NCI-H146 treated with DMSO at 0.1 percent for 48 hours (cell line): ENCODE data around the gene CYFIP1.
A peak's percentile ranks its signal among the peaks of the same experiment; 100 is the strongest.

ENCODE experiments used
- DNase-seq: peaks from one replicate; lab custom pipeline; 2025; ENCODE audit not compliant: unreplicated experiment; lab: John Stamatoyannopoulos, UW

CYFIP1 gene

DNA sequence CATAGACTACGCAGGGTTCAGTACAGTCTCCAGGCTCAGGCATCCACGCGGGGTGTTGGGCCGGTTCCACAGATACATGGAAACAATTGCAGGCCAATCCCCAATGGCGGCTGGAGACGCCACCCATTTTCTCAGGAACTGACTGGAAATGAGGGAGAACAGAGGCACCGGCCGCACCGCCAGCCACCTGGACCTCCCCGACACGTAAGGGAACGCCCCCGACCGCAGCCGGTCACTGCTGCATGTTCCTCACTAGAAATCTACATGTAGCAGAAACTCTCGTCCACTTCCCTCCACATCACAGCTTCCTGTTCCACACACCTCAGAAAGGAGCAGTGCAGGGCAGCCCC lies 29.2 kb downstream of the CYFIP1 start:
- no peak for DNase-seq

DNA sequence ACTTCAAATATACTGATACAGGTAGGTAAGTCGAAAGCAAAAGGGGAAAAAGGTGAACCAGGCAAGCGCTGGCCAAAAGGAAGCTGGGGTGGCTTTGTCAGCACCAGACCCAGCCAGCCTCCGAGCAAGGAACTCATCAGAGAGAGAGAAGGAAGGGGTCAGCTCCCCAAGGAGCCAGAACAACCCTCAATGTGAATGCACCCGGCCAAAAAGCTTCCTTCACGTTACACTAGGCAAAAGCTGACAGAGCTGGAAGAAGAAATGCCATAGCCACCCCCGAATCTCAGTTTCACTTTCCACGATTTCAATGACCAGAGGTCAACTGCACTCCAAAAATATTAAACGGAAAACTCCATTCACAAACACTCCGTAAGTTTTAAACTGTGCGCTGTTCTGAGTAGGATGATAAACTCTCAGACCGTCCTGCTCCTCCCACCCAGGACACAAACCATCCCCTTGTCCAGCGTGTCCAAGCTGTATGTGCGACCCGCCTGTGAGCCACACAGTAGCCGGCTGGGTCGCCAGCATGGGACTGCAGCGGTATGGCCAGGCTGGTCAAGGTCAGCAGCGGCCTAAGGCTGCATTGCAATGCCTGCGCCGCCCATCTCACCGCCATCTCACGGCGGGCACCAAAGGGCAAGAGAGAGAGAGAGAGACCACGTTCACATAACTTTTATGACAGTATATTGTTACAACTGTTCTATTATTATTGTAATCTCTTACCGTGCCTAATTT lies 29.7 kb downstream of the CYFIP1 start:
- no peak for DNase-seq

DNA sequence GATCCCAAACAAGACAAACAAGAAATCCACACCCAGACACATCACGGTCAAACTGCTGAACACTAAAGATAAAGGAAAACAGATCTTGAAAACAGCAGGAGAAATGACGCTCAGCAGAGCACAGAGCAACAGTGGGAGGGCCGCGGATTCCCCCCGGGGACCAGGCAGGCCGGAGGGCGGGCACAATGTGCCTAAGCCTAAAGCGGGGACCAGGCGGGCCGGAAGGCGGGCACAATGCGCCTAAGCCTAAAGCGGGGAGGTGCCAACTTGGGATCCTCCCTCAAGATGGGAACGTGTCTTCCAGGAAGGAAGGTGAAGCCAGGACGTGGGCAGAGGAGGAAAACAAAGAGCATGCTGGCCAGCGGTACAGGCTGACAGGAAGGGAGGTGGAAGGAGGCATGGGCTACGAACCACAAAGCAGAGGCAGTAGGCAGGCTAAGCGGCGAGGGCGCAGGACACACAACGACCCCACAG lies 31.1 kb downstream of the CYFIP1 start:
- no peak for DNase-seq

DNA sequence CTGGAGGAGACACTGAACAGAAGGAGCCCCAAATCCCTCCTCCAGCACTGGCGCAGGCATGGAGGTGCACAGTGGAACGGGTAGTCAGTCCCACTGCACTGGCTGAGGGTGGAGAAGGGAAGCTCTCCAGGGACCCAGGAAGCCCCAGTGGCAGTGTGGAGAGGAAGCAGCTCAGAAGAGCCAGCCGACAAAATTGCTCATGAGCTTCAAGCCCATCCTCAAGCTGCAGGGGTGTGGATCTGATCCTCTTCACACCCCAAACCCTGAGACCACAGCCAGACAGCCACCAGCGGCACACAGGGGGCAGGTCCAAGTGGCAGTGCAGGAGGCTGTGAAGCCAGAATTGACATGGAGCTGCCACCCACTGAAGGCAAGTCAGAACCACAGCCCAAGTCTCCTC lies 32.1 kb downstream of the CYFIP1 start:
- DNase-seq, result no peak

DNA sequence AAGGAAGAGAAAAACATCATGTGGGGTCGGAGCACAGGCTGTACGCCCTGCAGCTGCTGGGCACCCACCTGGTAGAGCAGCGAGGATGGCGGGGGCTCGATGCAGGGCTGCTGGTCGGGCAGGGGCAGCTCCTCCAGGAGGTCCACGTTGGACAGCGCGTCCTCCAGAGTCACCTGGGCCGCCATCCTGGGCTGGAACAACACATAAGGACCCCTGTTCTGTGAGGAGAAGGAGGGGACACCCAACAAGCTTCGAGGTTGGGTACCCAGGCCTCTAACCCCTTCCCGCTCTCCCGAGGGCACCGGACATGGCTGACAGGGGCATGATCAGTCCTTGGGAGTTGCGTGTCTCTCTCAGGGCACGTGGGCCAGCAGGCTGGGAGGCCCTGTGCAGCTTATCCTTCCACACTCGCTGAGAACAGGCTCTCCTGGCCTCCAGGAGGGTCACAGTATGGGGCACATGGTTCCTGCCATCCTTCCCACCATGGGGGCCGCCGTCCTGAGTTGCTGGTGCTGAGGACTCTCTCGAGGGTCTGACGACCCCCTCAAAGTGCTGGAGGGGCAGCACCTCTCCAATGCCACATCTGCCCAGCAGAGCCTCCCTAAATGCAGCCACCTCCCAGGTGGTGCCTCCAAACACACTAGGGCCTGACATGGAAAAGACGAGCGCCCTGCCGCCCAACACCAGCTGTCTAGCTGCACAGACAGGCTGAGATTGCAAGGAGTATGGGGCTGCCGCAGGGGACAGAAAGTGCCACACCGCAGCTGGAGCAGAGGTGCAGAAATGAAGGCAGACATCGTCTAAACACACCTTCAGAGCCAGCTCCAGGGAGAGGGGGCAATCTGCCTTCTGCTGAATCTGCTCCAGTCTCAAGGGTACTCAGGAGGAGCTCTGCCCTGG lies 32.8 kb downstream of the CYFIP1 start:
- DNase-seq, result no peak

DNA sequence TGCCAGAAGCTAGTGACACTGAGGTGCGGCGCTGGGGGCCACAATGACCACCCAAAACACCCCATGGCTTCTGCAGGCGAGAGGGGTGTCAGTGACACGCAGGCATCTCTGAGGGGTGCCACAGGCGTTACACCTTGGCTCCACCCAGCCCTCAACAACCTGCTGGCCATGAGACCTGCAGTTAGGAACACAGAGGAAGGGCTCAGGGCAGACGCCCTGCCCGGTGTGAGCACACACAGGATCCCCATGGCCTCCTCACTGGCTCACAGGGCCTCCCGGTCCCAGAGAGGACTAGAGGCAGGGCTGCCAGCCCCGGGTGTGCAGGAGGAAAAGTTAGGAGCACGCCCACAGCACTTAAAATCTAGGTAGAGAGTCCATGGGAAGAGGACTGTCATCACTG lies 35.1 kb downstream of the CYFIP1 start:
- no peak for DNase-seq

DNA sequence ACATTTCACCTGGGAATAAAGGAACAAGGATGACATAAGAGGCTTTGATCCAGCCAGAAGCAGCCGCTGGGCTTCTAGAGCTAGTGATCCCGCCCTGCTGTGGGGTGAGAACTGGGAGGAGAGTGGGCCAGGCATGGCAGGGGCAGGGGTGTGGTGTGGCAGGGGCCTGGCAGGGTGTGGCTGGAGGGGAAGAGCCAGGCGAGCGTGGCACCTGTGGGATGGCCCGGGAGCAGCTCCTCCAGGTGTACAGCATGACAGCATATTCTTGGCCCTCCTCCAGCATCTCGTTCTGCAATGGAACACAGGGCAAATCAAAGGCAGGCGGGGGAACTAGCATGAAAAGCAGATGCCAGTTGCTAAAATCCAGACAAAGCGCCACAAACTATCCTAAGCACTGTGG lies 35.5 kb downstream of the CYFIP1 start:
- DNase-seq, result no peak

DNA sequence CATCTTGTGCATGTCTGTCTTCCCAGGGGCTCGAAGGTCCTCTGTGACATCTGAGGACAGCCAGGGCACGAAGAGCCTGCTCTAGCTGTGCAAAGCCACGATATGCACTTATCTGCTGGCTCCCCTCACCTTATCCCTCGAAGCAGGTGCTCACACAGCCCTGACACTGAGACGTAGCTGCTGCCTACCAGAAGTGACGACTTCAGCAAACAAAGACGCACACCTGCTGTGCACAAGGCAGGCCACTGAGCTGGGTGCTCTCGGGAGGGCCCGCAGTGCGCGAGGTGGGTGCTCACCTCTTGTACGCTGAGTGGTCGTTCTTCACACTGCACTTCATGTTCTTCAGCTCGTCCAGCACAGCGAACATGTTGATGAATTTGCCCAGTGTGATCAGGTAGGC lies 37.3 kb downstream of the CYFIP1 start:
- DNase-seq, result no peak

DNA sequence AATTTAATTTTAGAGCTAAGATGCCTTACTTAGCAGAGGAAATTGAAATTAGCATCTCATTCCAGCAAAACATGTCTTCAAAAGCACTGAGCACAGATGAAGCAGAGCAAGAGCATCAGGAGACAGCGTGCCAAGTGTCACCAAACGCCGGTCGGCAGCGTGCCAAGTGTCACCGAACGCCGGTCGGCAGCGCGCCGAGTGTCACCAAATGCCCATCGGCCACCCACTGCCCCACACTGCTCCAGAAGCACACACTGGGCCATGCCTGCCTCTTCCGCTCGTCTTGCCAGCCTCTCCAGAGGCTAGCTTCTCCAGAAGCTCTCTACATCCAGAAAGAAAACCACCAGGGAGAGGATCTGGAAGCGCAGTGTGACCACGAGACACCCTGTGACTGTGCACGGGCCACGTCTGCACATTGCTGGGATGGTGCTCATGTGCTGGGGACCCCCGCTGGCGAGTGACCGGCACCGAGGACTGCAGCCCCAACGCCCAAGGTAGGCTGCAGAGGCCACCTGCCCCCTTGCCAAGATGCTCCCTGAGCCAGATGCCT lies 37.8 kb downstream of the CYFIP1 start:
- DNase-seq, result no peak

DNA sequence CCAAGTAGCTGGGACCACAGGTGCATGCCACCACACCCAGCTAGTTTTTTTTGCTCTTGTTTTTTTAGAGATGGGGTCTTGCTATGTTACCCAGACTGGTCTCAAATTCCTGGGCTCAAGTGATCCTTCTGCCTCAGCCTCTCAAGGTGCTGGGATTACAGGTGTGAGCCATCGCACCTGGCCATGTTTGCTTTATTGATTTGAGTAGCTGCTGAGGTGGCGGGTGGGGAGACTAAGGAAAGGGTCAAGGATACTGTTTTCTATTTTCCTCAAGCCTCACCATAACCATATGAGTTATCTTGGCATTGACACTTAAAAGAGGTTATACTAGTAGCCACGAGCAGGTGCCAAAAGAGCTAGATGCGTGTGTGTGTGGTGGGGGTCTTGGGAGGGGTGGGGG lies 39.0 kb downstream of the CYFIP1 start:
- no peak for DNase-seq

DNA sequence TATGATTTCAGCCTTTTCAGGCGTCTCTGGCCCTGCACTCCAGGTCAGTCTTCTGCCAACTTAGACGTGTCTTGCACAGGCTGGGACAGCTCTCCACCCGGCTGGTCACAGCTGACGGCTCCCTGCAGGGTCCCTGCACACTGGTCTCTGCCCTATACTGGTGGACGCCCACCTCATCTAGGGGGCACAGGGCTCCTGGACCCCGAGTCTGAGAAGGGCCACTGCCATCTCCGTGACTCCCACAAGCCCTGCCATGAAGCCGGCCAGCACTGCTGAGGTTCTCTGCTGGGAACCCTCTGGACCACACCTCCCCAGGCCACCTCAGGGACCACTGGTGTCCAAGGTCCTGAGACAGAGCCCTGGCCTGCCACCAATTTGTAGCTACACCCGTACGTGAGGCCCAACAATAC lies 40.5 kb downstream of the CYFIP1 start:
- no peak for DNase-seq

DNA sequence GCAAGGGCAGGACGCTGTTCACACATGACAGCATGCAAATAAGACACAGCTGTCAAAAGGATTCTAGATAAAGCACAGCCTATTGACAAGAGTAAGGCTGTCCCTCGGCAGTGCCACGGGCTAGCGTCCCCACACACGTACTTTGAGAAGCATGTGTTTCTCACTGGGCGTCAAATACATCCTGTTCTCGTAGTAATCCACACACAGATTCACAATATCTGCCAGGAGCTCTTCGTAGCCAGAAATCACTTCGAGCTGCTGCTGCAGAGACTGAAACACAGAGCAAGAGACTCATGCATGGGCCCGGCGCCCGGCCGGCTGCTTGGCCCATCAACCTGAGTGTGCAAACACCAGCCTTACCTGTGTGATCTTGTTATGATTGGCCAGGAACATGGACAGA lies 41.1 kb downstream of the CYFIP1 start:
- DNase-seq, result no peak

DNA sequence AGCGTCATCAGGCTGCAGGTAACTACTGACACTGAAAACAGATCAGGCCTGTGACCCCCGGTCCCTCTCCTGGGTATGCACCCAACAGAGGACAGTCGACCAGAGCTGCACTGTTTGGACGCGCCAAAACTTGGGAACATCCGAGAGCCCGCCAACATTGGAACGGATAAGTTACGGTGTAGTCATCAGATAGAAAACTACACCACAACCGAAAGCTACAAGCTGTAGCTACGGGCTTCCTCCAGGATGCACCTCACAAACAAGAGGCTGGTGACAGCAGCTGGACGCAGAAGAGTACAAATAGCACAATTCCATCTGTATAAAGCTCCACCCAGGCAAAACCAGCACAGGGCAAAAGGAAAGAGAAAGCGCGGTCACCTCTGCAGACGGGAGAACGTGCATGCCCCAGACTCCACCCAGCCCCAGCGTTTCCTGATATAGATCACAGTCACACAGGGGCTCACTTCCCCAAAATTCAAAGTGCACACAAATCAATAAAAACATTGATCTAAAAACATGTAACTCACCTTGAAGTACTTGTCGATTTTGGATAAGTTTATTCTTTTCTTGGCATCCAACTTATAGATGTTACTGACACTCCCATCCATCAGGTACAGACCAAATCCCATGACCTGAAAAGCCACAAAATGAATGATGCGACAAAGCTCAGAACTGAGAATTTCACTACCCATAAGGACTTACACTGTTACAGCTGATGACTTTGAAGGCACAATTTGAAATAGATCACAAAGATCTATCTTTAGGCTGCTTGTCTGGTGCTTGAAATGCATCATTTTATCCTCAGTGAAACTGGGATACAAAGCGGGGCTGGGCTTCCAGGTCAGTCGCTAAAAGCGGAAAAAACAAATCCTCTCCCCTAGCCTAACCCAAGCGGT lies 43.3 kb downstream of the CYFIP1 start:
- no peak for DNase-seq

DNA sequence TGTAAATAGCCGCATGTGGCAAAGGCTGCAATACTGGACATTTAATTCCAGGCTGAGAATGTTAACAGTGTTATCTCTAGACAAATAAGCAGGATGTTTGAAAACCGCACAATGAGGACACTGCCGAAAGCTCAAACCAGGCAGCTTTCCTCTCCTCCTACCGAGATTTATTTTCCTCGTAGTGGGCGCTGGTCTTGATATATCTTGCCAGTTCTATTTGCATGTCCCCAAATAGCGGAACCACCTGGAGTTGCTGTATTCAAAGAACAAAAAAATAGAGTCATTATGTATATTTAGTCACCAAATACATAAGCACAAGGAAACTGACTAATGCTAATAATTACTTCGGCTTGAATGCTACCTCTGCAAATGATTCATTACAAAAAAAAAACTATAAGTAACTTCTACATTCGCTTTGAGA lies 46.5 kb downstream of the CYFIP1 start:
- DNase-seq, result peak; percentile 87

DNA sequence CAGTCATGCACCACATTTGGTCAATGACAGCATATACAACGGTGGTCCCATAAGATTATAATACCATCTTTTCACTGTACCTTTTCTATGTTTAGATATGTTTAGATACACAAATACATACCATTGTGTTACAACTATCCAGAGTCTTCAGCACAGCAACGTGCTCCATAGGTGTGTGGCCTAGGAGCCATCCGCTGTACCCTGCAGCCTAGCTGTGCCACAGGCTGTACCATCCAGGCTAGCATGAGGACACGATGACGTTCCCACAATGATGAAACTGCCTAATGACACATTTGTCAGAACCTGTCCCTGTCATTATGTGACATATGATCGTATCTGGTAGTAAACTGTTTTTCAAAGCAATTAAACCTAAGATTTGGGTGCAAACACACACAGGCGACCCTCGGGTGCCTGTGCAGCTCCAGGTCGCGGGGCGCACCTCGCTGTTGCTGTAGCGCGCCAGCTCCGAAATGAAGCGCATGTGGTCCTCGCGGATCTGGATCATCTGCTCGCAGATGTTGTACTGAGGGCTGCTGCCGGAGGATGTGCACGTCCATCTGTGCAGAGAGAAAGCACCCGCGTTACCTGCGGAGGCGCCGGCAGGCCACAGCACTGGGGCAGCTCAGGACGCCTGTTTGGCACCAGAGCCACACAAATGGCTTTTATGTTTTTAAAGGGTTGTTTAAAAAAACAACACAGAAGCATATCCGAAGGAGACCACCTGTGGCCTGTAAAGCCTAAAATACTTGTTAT lies 48.2 kb downstream of the CYFIP1 start:
- no peak for DNase-seq

DNA sequence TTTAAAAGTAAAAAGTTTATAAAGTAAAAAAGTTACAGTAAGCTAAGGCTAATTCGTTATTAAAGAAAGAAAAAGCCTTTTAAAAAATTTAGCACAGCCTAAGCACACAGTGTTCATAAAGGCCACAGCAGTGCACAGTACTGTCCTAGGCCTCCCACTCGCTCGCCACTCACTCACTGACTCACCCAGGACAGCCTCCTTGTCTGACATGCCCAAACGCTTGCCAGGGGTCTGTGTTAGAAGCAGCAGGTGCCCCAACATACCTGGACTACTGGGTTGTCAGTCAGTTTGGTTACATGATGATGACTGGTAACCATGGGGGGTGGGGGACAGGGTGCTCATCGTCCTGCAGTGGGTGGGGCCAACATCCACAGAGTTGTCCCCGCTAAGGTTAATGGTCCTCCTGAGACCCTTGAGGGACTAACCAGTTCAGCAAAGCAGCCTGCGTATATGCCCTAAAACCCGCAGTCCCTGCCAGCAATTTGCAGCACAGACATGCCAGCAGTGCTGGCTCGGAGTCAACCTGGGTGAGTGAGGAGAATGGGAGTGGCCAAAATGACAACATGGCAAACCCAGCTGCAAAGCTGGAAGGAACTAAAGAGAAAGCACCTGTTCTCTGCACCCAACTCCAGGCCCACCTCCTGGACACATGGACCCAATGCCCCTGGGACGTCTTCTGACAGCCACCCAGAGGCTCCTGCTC lies 49.2 kb downstream of the CYFIP1 start:
- DNase-seq, result no peak

DNA sequence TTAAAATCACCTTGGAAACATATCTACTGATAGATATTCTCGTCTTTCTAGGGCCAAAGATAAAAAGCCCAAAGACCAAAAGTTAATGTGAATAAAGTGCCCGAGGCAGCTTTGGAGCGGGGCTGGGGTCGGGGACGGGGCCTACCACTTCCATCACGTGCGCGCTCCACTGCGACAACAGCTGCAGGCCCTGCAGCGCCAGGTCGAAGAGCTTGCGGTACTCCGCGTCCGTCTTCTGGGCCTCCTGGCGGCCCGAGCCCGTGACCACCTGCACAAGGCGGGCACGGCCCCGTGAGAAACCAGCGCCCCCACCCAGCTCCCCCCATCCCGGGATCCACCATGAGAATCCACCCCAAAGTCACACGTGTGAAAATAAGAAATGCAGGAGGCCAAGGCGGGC lies 52.4 kb downstream of the CYFIP1 start:
- no peak for DNase-seq

DNA sequence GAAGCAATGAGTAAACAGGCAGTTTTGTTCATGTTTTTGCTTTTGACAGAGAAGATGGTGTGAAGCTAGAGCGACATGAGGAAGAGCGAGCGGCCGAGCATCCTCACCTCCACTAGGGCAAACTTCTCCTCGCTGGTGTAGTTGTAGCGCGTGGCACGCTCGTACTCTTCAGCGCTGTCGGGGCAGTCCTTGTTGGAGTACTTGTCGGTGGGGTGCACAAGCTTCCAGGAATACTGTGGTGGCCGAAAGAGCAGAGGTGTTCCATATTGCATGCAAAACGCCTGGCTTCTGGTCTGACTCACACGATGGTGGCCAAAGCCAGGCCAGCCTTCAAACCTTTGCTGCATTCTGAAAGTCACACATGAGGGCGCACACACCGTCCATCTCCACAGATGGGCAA lies 54.3 kb downstream of the CYFIP1 start:
- no peak for DNase-seq

DNA sequence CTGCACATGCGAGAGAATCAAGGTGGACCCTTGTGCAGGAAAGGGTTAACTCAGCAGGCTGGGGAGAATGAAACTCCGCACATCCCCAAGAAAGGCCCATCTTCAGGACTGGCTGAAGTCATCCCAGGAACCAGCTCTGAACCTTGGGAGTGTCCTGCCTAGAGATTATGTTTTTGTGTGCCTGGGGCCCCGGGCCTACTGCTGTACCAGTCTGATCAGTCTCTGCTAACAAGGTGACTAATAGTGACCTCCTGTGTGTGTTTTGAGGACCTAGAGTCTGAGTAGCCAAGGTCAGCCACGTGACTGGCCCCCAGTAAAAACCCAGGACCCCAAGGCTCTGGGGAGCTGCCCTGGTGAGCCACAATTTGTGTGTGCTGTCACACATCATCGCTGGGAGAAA lies 58.2 kb downstream of the CYFIP1 start:
- DNase-seq, result no peak

DNA sequence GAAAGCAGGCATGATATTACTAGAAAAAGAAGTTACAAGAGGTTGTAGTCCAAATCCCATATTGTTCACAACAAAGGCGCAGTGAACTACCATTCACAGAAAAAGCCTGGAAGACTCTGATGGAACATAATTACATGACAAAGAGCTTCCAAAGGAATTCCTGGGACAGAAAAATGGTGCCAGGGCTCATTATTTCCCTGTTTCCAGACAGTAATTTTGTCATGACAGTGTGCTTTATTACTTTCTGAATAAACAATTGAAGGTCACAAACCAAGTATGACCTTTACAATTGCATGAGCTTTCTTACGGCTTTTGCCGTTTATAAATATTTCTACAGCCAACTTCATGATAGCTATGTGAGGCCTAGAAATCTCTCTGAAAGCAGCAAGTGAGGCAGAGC lies 61.0 kb downstream of the CYFIP1 start:
- DNase-seq, result no peak
